Measurements from ENCODE around the gene IL10RA.

DNA sequence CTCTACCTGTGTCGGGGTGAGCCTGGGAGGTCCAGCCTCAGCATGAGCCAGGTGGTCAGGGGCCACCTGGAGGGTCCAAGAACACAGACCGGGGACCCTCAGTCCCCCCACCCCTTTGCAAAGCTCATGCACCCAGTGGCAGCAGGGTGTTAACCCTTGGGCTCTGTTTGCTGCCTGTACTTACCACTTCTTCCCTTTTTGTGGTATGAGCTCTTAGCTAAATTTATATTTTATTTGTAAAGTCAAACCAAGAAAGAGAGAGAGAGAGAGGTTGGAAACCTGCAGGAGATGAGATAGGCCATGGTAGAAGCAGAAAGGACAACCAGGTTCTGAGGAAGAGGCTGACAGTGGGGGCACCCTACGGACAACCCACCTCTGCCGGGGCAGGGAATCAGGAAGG is 29.9 kb downstream of the IL10RA start:
- TF ChIP-seq, protein P1, sequence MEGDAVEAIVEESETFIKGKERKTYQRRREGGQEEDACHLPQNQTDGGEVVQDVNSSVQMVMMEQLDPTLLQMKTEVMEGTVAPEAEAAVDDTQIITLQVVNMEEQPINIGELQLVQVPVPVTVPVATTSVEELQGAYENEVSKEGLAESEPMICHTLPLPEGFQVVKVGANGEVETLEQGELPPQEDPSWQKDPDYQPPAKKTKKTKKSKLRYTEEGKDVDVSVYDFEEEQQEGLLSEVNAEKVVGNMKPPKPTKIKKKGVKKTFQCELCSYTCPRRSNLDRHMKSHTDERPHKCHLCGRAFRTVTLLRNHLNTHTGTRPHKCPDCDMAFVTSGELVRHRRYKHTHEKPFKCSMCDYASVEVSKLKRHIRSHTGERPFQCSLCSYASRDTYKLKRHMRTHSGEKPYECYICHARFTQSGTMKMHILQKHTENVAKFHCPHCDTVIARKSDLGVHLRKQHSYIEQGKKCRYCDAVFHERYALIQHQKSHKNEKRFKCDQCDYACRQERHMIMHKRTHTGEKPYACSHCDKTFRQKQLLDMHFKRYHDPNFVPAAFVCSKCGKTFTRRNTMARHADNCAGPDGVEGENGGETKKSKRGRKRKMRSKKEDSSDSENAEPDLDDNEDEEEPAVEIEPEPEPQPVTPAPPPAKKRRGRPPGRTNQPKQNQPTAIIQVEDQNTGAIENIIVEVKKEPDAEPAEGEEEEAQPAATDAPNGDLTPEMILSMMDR (IDR thresholded peaks at IDR 0.05), result no peak
- TF ChIP-seq POLR2A (IDR thresholded peaks at IDR 0.05), result no peak
